Activated CD8-positive, alpha-beta memory T cell treated with anti-CD3 and anti-CD28 coated beads, Interleukin-2, amount 50 U/mL, for 24 hours (primary cell): Measurements from ENCODE around the gene CAMSAP1.

Experiments used
- DNase-seq: peaks from one replicate; pipeline ENCODE4 v3.0.0-alpha.2; 2020; ENCODE audit errors: extremely low read depth

Gene CAMSAP1

DNA sequence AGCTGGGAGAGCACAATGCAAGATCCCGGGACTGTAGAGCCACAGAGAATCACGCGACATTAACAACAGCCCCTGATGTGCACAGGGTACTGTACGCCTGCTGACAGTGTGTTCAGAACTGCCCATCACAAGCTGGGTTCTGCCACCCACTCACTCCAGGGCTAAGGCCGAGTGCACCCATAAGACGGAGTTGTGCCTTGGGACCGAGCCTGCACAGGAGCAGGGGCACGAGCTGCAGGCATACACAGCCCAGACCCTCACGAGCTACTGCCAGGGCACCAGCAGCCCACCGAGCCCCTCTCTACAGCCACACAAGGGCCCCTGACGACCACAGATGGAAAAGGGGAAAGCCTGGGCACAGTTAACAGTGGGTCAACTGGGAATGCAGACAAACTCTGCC lies 67.8 kb downstream of the CAMSAP1 start:
- DNase-seq = no peak

DNA sequence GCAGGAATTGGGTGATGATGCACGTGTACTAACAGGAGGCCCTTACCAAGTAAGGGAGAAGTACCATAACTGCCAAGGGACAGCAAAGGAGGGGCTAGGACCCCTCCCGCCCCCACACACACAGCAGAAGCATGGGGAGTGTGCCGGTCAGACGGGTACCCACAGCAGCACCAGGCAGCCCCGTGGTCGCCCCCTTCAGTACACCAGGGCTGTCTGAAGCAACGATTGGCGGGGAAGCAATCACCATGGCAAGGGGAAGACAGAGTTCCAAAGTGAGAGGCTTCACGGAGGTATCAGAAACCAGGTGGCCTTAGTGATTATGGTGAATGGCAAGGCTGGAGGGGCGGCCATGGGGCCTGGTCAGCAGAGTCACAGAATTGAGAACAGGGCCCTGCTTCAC lies 72.2 kb downstream of the CAMSAP1 start:
- DNase-seq = no peak

DNA sequence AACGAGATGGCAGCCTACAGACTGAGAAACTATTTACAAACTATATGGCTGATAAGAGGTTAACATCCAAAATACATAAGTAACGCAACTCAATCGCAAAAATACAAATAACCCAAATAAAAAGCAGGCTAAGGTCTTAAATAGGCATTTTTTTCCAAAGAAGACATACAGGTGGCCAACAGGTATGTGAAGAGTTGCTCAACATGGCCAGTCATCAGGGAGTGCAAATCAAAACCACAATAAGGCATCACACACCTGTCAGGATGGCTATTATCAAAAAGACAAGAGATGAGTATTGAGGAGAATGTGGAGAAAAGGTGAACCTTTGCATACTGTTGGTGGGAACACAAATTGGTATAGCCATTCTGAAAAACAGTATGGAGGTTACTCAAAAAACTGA lies 73.5 kb downstream of the CAMSAP1 start:
- DNase-seq = no peak

DNA sequence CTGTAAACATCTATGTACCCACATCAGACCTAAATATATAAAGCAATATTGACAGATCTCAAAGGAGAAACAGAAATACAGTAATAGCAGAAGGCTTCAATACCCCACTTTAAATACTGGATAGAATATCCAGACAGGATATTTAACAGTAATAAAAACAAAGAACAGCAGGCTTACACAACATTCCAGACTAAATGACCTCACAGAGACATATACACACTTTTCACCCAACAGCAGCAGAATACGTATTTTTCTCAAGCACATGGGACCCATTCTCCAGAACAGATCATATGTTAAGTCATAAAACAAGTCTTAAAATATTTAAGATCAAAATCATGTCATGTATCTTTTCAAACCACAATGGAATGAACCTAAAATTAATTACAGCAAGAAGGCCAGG lies 76.8 kb downstream of the CAMSAP1 start:
- DNase-seq = no peak

DNA sequence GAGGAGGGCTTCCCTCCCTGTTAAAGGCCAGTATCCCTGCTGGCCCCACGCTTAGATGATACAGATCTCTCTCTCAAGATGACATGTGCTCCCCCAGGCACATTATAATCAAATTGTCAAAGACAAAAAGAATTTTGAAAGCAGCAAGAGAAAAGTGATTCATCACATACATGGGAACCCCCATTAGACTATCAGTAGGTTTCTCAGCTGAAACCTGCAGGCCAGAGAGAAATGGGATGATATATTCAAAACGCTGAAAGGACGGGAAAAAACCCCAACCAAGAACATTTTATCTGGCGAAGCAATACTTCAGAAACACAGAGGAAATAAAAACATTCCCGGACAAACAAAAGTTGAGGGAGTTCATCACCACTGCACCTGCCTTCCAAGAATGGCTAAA lies 78.7 kb downstream of the CAMSAP1 start:
- DNase-seq = no peak

DNA sequence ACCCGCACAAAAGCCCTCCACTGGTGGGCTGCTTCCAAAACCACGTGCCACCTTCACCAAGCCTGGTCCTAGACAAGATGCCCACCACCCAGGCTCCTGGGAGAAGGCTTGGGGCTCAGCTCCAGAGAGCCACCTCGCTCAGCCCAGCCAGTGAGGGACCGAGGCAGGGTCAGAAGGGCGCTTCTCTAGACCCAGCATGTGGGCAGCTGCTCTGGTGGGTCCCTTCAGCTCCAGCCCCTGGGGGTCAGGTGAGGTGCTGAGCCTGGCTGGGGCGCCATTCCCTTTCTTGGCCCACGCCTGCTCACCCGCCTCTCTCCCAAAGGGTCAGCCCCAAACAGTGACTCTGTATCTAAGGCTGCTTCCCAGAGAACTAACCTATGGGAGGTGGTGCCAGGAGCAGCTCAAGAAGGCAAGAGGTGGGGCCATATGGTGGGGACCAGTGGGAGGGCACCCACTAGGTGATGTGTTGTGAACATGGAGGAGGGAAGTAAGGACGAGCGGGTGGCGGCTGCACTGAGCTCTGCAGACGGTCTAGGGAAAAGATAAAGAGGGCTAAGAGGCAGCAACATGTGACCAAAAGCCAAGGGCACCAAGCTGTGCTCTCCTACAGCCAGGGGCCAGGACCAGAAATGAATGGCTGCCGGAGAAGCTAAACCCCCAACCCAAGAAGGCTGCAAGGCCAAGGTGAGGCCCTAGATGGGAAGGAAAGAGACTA lies 79.3 kb downstream of the CAMSAP1 start:
- no peak for DNase-seq

DNA sequence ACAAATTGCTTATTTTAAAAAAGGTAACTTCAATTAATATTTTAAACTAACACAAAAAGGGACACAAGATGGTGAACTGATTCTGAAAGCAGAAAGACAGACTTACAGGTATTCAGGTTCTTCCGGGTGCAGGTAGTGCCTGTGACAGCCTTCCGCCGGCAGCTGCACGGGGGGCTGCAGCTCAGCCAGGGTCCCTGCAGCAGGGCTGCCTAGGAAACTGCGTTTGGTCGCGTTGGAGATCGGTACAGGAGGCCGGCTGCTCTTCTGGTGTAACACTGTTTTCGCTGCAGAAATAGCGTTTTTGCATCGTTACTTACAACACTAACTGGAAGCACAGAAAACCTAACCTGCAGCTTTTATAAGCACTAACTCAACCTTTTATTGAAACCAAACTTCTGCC lies 80.0 kb downstream of the CAMSAP1 start:
- no peak for DNase-seq

DNA sequence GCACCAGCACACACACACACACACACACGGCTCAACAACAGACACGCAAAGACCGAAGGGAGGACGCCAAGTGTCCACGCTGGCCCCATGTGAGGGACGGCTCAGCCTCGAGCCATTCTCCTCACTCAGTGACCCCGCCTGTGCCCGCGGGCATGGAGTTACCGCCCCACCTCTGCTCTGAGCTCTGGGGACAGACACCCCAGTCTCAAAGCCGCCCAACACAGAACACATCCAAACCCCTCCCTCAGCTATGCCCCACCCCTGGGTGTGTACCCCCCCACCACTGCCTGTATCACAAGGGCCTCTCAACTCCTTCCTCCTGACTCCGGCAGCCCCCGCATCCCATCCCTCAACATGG lies 81.2 kb downstream of the CAMSAP1 start:
- DNase-seq = no peak

DNA sequence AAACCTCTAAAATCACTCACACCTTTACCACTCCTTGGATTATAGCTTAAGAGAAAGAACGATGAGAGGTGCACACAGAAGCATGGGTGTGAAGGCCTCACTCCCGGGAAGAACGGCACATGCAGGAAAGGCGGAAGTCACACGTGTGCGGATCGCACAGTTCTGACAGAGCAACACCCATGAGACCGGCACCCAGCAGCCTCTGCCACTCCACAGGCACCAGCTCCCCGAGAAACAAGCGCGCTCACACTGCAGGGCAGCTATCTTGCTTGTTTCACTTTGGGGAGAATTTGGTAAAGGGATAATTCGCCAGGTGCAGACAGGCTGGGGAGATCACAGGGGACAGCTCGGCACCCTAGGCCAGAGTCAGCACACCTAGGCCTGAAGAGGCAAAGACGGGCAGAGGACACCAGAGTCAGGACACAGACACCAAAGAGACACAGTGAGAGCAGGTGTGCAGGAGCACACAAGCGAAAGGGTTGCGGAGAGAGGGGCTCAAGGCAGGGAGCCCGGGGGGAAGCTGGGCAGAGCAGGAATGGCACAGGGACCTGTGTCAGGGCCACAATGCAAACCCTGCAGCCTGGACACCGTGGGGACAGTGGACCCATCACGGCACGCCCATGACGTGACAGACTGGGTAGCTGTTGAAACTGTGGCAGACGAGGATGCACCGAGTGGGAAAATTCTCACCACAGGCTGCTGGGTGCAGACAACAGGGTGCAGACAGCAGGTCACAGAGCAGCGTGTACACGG lies 81.7 kb downstream of the CAMSAP1 start:
- DNase-seq = no peak

DNA sequence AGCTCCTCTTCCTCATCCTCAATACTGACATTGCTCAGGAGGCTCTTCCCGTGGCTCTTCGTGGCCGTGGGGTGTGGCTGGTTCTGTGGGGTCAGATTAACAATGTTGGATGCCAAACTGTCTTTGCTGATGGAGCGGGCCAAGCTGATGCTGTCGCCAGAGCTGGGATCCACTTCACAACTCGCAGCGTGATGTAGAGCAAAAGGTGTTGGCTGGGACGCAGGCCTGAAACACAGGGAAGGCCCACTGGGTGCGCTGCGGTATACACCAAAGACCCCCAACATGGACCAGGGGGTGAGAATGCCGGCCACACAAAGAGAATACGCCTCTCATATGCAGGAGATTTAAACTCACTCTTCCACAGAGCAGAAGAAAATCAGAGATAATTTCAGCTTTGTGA lies 84.3 kb downstream of the CAMSAP1 start:
- no peak for DNase-seq

DNA sequence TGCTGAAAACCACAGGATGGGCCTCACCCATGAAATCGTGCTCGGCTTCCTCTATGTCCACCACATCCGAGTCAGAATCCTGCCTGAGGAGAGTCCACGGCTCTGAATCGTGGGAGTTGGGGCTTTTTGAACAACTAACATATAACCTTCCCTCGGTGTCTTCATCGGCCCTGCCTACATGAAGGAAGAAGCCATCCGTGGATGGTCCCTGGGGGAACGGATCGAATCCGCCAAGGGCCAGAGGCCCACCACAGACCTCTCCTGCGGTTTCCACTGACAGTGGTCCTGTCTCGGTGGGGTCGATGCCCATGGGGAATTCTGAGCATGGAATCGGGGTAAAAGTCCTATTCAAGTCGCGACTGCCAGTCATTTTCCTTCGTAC lies 85.0 kb downstream of the CAMSAP1 start:
- no peak for DNase-seq

DNA sequence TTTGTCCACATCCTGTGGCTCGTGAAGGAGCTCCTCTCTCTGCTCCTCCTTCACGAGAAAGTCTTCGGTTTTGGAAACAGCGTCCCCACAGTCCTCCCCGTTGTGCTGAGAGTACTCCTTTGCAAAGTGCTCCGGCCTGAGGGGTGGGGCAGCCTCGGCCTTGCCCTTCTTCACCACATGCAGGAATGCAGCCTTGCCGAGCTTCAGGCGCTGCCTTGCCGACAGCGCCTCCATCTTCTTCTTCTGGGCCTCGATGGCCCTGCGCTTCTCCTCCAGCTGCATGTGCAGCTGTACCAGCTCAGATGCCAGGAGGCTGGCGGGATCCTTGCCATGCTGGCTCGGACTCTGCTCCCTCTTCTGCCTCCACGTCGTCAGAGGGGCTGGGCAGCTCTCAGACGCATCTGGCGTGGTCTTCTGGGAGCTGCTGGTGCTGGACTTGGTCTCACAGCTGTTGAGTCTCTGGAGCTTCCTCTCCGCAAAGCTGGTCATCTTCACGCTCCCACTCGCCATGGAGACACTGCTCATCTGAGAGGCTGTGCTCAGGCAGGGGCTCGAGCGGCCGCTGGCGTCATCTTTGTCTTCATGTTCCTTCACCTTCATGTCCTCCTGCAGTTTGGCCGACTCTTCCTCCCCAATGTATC lies 85.5 kb downstream of the CAMSAP1 start:
- DNase-seq = no peak

DNA sequence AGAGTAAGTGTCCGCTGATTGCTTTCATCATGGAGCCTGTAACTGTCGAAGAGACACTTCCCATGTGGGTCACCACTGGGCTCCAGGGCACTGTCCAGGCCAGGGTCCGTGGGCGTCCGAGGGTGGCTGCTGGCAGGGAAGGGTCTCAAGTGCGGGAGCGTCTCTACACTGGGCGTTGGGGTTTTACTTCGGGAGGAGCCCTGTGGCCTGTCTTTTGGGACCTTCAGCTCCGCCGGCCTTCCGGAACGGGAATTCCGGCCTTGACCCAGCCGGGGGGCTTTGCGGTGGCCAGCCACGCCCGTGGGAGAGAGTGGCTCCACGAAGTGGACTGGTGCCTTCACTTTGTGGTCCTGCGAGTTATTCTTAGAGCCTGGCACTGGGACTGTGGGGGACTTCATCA lies 86.2 kb downstream of the CAMSAP1 start:
- DNase-seq = no peak

DNA sequence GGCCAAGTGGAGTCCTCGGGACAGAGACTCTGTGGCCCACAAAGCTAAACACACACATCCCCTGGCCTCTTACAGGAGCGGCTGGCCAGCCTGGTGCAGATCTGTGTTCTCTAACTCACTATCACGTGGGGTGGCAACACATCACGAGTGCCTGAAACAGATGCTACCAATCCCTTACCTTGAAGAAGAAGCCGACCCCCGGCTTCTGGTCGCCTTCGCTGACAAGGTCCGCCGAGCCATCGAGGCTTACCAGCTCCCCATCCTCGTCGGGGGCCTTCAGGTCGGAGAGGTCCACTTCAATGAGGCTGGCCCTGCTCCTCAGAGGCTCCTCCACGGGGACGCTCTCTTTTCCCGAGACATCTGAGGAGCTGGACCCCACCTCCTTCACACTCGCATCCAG lies 86.7 kb downstream of the CAMSAP1 start:
- DNase-seq = no peak

DNA sequence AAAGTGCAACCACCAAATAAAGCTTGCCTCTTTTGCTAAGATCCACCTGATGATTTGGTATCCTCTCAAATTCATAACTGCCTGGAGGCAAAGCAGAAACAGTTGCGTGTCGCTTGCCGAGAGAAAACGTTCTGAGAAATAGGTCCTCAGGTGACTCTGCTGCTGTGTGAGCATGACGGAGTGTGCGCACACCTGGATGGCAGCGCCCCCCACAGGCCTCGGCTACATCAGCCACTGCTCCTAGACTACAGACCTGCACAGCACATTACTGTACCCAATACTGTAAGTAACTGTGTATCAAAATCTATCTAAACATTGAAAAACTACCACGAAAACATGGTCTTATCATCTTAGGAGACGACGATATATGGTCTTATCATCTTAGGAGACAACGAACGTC lies 87.4 kb downstream of the CAMSAP1 start:
- DNase-seq = no peak

DNA sequence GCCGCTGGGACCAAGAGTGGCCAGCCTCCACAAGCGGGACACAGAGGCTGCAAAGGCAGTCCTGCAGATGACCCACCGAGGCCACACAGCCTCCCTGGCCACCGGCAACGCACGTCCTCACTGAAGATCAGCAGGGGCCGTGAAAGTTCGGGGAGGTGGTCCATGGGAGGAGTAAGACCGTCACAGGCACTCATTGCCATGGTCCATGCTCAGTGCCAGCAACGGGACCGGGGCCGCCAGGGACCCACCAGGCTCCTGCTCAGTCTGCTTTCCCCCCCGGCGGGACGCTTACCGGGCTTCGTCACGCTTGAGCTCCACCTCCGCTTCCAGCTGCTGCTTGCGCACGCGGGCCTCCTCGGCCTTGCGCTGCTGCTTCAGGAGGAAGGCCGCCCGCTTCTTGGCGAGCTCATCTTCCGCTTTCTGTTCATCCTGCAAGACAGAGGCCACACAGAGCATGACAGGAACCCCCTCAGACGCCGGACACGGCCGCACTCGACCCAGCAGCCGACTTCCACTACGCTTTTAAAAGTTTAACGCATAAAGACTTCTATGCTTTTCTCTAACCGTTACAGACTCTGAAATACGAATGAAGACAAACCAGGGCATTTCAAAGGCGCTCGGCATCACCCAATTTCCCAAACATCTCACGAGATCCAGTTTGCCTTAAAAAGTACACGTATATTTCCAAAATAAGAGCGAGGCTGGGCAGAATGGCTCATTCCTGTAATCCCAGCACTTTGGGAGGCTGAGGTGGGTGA lies 88.4 kb downstream of the CAMSAP1 start:
- no peak for DNase-seq

DNA sequence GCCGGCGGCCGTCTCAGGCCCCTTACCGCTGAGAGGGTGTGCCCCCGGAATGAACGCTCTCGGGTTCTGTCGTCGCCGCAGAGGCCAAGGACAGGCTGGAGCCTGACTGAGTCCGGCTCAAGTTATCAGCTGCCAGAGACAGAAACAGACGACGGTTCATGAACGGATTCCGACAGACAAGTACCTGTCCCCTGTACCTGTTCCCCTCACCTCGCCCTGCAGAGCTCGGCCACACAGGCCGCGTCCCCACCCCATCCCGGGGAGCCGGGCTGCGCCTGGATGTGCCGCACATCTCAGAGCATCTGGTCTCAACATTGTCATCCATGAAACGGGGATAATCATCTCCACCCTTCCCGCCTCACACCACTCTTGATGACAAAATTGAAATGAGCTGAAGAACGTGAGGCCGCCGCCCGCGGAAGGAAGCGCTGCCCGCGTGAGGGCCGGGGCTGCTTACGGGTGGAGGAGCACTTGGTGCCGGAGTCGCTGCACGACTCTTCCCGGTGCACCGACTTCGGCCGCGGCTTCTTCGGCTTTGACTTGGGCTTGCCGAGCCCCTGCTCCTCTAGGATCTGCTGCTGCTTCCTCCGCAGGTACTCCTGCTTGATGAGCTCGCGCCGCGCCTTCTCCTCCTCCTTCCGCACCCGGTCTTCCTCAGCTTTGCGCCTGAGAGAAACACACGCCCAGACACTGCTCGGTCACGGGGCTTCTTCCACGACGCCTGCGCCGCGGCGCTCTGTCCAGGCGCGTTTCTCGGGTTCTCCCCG lies 89.2 kb downstream of the CAMSAP1 start:
- no peak for DNase-seq

DNA sequence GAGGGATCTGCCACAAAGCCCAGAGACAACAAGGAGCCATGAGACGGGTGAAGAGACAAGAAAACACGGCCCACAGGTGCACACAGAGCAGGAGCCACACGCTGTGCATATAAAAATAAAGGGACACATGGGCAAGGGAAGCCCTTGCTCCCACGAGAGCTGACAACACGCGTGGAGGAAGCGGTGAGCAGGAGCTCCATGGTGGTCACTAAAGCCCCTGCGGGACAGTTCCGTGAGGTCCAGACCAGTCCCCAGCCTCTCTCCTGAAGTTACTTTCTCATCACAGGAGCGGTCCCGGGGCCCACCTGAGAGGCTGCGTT lies 90.7 kb downstream of the CAMSAP1 start:
- DNase-seq = no peak

DNA sequence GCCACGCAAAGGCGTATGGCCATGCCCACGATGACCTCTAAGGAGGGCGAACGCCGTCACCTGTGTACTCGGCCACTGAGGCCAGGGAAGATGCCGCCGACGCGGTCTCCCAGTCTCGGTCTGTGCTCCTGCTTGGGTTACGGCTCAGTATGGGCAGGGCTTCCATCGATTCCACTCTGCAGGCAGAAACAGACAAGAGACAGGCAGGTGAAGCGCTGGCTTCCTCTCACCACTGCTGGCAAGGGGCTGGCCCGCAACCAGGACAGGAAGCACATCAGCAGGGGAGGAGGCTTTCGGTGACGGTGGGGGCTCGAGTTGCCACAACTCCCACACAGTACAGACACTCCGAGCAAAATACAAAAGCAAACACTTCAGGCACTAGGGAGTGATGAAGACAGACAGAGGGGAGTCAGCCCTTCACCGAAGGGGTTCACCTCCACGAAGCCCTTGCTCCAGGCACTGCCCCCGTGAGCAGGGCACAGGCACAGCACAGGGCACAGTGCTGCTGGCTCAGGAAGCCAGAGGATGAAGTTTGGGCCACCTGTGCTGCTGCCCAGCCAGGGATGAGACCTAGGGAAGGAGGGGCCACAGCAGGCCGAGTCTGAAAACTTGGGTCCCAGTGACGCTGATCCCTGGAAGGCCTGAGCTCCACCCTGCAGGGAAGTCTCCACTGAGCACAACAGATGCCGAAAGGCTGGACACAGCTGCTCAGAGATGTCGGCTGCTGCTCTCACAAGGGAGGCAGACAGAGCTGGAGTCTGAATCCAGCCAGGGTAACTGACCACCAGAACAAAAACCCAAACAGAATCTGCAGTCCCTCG lies 91.3 kb downstream of the CAMSAP1 start:
- no peak for DNase-seq

DNA sequence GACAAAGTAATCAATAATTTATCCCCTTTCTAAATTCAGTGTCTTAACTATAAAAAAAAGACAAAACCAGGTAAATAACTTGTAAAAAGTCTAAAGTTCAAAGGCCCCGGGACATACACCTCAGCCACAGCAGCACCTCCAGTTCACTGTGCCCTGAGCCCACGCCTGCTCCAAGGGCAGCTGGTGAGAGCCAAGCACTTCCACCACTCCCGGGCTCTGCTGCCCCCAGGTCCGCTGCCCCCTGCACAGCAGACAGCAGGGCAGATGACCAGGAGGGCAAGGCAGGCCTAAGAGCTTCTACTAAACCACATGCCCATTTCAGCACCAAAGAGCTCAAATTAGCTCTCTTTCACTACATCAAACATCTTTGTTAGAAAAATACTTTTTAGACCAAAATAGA lies 91.9 kb downstream of the CAMSAP1 start:
- DNase-seq = no peak
